GM18873 (cell line): ENCODE data around the gene LHX4.

Experiments
- ATAC-seq: cut with Tn5 transposase; IDR thresholded peaks from one replicate; pipeline ENCODE4 v1.9.1; 2021; ENCODE audit warnings: mild to moderate bottlenecking, moderate library complexity, moderate number of reproducible peaks; ENCODE audit not compliant: unreplicated experiment, low FRiP score

The LHX4 gene

GRCh38 chr1:180241716-180242544 is 11.9 kb downstream of the LHX4 start:
- no peak for ATAC-seq

GRCh38 chr1:180243517-180244221 is 13.6 kb downstream of the LHX4 start:
- no peak for ATAC-seq

DNA sequence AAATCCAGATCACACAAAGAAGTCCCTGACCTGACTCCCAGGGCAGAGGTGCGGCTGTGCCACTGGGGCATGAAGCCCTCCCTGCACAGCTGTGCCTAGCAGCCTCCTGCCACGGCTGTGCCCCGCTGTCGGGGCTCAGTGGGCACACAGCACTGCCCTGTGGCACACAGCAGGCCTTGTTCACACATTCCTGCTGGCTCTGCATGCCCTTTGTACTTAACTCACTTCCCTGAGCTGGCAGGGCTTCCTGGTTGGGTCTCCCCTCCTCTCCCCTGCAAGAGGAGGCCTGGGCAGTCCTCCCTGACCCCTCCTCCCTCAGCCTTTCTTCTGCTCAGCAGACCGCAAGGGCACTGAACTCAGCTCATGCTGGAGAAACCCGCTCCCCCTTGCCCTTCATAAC is 14.8 kb downstream of the LHX4 start:
- ATAC-seq, result no peak

DNA sequence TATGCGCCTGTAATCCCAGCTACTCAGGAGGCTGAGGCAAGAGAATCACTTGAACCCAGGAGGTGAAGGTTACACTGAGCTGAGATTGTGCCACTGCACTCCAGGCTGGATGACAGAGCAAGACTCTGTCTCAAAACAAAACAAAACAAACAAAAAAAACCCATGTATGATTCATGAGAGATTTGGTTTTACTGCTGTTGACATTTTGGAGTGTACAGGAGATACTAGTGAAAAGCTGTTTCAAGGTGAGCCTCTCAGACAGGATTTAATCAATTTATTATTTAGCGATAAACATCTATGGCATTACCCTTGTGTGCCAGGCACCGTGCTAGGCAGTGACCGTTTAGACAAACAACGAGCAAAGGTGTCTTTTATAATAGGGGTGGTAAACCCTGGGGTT is 16.5 kb downstream of the LHX4 start:
- no peak for ATAC-seq

GRCh38 chr1:180247061-180247460 is 17.0 kb downstream of the LHX4 start:
- ATAC-seq, result no peak

GRCh38 chr1:180247580-180247979 is 17.5 kb downstream of the LHX4 start:
- no peak for ATAC-seq

DNA sequence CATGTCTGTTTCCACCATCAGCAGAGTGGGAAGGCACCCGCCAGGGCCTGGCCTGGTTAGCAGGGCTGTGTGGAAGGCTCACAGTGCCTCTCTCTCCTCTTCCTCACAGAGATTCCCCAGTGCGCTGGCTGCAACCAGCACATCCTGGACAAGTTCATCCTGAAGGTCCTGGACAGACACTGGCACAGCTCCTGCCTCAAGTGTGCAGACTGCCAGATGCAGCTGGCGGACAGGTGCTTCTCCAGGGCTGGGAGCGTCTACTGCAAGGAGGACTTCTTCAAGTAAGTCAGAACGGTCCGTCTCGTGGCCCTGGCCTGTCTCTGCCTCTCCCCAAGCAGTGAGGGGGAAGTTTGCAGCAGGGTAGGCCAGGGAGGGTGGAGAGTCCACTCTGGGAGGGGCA is 18.1 kb downstream of the LHX4 start:
- ATAC-seq, result no peak

GRCh38 chr1:180248731-180249681 is 18.9 kb downstream of the LHX4 start:
- no peak for ATAC-seq

GRCh38 chr1:180249725-180250498 is 19.8 kb downstream of the LHX4 start:
- no peak for ATAC-seq

- no peak for ATAC-seq
These were observed 20.4 kb downstream of the LHX4 start for GRCh38 chr1:180250499-180250770.

GRCh38 chr1:180250883-180251509 is 20.9 kb downstream of the LHX4 start:
- ATAC-seq, result no peak

DNA sequence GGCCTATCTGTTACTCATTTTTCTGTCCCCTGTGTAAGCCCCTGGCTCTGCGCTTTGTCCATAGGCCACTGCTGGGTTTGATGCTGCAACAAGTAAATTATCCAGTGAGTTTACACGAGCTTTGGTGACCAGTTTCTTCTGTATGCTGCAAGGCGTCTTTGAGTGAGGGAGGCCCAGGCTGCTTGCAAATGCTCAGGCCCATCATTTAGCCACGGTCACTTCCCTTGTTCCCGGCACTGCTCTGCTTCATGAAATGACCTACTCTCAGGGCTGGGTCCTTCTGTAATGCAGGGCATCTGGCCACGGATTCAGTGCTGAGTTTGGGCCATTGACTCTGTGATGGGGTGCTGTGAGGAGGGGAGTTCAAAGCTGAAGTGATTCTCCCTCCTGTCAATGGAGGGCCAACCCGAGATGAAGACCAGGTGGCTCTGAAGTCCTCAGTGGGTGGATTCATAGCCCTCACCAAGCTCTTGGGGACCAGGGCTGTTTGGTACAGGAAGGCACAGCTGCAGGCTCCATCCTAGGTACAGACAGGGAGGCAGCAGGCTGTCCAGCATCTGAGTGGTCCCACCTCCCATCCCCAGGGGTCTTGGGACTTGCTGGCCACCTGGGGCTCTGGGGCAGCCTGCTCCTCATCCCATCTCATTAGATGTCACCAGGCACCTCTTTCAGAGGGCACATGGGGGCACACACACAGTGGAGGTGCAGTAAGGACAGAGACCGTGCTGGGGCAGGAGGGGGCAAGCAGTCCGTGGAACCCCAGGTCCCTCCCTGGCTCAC is 21.7 kb downstream of the LHX4 start:
- no peak for ATAC-seq

DNA sequence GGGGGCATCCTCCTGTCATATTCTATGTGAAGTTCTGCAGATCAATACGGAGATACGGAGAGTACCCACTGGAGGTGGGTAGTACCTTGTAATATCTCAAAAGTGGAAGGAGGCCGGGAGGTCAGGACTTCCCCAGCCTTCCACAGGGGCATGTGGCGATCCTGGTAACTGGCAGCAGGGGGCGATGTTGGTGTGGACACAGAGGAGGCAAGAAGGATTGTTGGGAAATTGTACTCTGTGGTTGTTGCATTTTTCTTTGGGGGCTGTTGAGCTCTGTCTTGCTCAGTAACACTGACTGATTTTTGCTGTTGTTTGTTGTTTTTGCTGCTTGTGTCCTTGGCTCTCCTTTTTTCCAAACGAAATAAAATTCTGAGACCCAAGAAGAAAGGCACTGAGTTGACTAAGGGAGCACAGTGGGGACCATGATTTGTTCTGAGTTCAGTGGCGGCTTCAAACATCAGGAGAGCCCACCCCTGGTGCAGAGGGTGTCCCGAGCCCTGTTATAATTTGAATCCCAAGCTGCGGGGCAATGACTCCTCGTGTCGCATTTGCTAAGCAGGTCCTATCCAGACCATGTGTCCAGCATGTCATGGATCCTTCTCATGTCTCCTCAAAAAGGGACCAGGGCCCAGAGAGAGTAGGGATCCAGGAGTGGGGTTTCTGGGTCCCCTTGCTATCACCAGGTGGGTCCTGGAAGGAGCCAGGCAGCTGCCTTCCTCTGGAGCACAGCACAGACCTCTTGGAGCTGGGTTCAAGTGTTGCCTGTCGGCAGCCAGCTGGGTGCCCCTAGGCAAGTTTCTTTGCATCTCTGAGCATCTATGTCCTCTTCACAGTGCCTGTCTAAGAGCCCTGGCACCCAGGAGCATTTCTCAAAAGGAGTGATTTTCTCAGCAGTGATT is 22.8 kb downstream of the LHX4 start:
- no peak for ATAC-seq

DNA sequence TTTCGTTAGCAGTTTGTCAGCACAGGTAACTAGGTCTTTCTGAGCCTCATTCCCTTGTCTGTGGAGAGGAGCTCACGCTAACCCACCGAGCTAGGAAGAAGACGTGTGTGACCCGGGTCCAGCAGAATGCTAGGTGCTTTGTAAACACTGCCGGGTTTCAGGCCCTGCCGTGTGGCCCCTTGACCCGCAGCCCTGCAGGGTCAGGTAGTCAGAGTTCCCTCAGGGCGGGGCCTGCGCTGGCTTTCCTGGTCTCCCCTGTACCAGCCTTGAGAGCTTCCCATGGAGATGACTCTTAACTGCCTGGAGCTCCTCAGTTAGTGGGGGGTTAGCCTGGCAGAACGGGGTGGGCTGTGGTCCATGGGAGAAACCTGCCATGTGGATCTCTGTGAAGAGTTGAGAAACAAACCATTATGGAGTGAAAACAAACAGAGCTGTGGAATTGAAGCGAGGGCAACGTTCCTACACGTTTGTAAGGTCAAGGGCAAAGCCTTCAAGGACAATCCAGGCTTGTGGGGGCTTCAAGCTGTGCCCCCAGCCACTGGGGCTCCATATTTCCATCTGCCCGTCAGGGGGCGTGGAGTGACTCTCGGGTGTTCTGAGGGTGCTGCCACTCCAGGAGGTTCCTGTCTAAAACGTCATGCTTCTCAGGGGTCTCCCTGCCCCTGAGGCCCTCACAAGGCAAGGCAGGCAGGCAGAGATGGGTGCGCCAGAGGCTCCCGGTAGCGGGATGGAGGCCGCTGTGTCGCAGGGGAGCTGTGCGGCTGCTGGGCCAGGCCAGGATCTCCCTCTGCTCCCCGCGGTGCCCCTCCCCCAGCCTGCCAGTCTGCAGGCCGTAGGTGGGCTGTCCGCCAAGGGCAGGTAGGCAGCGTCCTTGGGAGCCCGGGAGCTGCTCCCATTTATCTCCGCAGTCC is 23.8 kb downstream of the LHX4 start:
- no peak for ATAC-seq

DNA sequence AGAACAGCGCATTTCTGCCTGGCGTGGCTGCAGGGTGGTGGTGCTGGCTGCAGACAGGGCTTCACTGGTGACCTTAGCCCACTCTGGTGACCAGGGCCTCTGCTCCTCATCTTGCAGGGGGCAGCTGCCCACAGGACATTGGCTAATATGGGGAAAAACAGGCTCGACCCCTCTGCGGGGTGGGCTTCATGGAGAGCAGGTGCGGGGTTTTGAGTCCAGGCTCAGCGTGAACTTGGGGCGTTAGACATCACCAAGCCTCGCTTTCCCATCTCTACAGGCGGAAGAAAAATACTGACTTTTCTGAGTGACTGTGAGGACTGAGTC is 24.4 kb downstream of the LHX4 start:
- ATAC-seq, result no peak

DNA sequence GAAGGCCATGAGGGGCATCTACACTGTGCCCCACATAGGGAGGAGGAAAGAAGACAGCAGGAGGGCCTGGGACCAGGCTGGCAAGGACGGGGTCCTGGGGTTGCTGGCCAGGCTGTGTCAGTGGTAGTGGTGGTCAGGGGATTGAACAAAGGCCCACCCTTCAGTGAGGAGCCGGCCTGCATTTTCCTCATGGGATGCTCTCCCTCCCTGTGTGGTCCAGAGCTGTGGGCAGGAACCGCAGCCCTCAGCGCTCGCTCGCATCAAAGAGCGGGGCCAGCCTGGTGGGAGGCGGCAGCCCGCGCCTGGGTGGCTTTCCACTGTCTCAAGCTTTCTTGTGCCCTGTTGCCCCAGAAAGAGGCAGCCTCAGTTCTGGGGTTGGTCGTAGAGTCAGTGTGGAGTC is 24.8 kb downstream of the LHX4 start:
- ATAC-seq, result no peak
